KG1 (cell line): Measurements from ENCODE around the gene MTREX.

Source experiments
- DNase-seq: peaks from one replicate; lab custom pipeline; 2025; lab: John Stamatoyannopoulos, UW

The MTREX gene

GRCh38 chr5:55324815-55325418, 17.1 kb downstream of the MTREX start:
- no peak for DNase-seq

- DNase-seq: no peak
These were observed 17.8 kb downstream of the MTREX start for GRCh38 chr5:55325621-55326020.

- DNase-seq: no peak
These were observed 19.5 kb downstream of the MTREX start for GRCh38 chr5:55327281-55327680.

- no peak for DNase-seq
These were observed 23.5 kb downstream of the MTREX start for GRCh38 chr5:55331321-55331720.

GRCh38 chr5:55333017-55333416, 25.2 kb downstream of the MTREX start:
- no peak for DNase-seq

- no peak for DNase-seq
These were observed 26.0 kb downstream of the MTREX start for GRCh38 chr5:55333811-55334210.

GRCh38 chr5:55338092-55338613, 30.4 kb downstream of the MTREX start:
- DNase-seq: no peak

- DNase-seq: no peak
These were observed 31.0 kb downstream of the MTREX start for GRCh38 chr5:55338810-55339243.

- DNase-seq: no peak
These were observed 35.3 kb downstream of the MTREX start for GRCh38 chr5:55343107-55343506.

- no peak for DNase-seq
These were observed 35.8 kb downstream of the MTREX start for GRCh38 chr5:55343609-55344008.

- peak; percentile 37 for DNase-seq
These were observed 36.7 kb downstream of the MTREX start for GRCh38 chr5:55344392-55344992.

- DNase-seq: no peak
These were observed 37.5 kb downstream of the MTREX start for GRCh38 chr5:55345327-55345726.

GRCh38 chr5:55347786-55348185, 40.0 kb downstream of the MTREX start:
- DNase-seq: no peak

GRCh38 chr5:55350754-55351153, 43.0 kb downstream of the MTREX start:
- no peak for DNase-seq

- no peak for DNase-seq
These were observed 49.1 kb downstream of the MTREX start for GRCh38 chr5:55356896-55357295.

GRCh38 chr5:55360190-55360589, 52.4 kb downstream of the MTREX start:
- DNase-seq: no peak

GRCh38 chr5:55363856-55364255, 56.1 kb downstream of the MTREX start:
- no peak for DNase-seq

- DNase-seq: no peak
These were observed 56.8 kb downstream of the MTREX start for GRCh38 chr5:55364537-55365055.

- no peak for DNase-seq
These were observed 62.6 kb downstream of the MTREX start for GRCh38 chr5:55370291-55370925.

GRCh38 chr5:55371145-55371544, 63.4 kb downstream of the MTREX start:
- no peak for DNase-seq

- DNase-seq: no peak
These were observed 64.5 kb downstream of the MTREX start for GRCh38 chr5:55372130-55372925.

GRCh38 chr5:55377810-55378209, 70.0 kb downstream of the MTREX start:
- no peak for DNase-seq
